Measurements from ENCODE around the gene FMC1.
A peak's percentile ranks its signal among the peaks of the same experiment; 100 is the strongest.
"Not testable (repeated sequence)": the region's sequence is repeated elsewhere in the genome, so short reads cannot be mapped to it uniquely, and the experiment has no call there.

Gene FMC1

GRCh38 chr7:139341058-139341775 is at the start of gene FMC1:
Gene FMC1 (plus strand): TSS chr7:139341337. CDS start chr7:139341385, 48 bp downstream.
- peak; percentile 89 to 92 for DNase-seq

GRCh38 chr7:139292821-139293220 is 48.3 kb upstream of the FMC1 start:
- DNase-seq: no peak

GRCh38 chr7:139293534-139293933 is 47.6 kb upstream of the FMC1 start:
- DNase-seq: no peak

- DNase-seq: no peak
Observed at GRCh38 chr7:139294241-139294640, 46.9 kb upstream of the FMC1 start.

GRCh38 chr7:139294951-139295575 is 46.1 kb upstream of the FMC1 start:
- DNase-seq: no peak

- no peak for DNase-seq
Observed at GRCh38 chr7:139297795-139298194, 43.3 kb upstream of the FMC1 start.

- DNase-seq: no peak
Observed at GRCh38 chr7:139299296-139299695, 41.8 kb upstream of the FMC1 start.

GRCh38 chr7:139300390-139300789 is 40.7 kb upstream of the FMC1 start:
- no peak for DNase-seq

- DNase-seq: no peak
Observed at GRCh38 chr7:139304517-139304916, 36.6 kb upstream of the FMC1 start.

GRCh38 chr7:139317939-139318505 is 23.1 kb upstream of the FMC1 start:
- peak in 1 of 2 experiments; percentile 3 for DNase-seq

GRCh38 chr7:139321071-139321745 is 19.9 kb upstream of the FMC1 start:
- peak; percentile 21 to 49 for DNase-seq

- DNase-seq: not testable (repeated sequence)
Observed at GRCh38 chr7:139324709-139325108, 16.4 kb upstream of the FMC1 start.

- no peak for DNase-seq
Observed at GRCh38 chr7:139328375-139328774, 12.8 kb upstream of the FMC1 start.

- DNase-seq: no peak
Observed at GRCh38 chr7:139329119-139329518, 12.0 kb upstream of the FMC1 start.

GRCh38 chr7:139330333-139331030 is 10.7 kb upstream of the FMC1 start:
- DNase-seq: no peak

GRCh38 chr7:139332697-139333359 is 8.3 kb upstream of the FMC1 start:
- no peak for DNase-seq

- DNase-seq: not testable (repeated sequence)
Observed at GRCh38 chr7:139333443-139333842, 7.7 kb upstream of the FMC1 start.

- no peak for DNase-seq
Observed at GRCh38 chr7:139334399-139335150, 6.6 kb upstream of the FMC1 start.

GRCh38 chr7:139339025-139339424 is 2.1 kb upstream of the FMC1 start:
- DNase-seq: no peak

GRCh38 chr7:139339698-139340036 is 1.5 kb upstream of the FMC1 start:
- DNase-seq: no peak

- peak; percentile 98 to 100 for DNase-seq
Observed at GRCh38 chr7:139340037-139340807, 915 bp upstream of the FMC1 start.

Data from Kasumi-1 (cell line).